HG03575 (cell line): ENCODE measurements around the gene CD9.
"Not testable (repeated sequence)": the region's sequence is repeated elsewhere in the genome, so short reads cannot be mapped to it uniquely, and the experiment has no call there.

Source experiments
- ATAC-seq: cut with Tn5 transposase; IDR thresholded peaks from one replicate; pipeline ENCODE4 v1.9.1; 2021; ENCODE audit not compliant: unreplicated experiment, insufficient number of reproducible peaks, low FRiP score; ENCODE audit errors: extremely low read depth

Gene CD9

GRCh38 chr12:6200256-6201212 is at the start of gene CD9:
Gene CD9 (plus strand): TSS chr12:6200400. CDS start chr12:6200500, 100 bp downstream.
- ATAC-seq, result no peak

GRCh38 chr12:6154730-6155459 is 45.3 kb upstream of the CD9 start:
- ATAC-seq, result no peak

GRCh38 chr12:6157482-6157881 is 42.7 kb upstream of the CD9 start:
- no peak for ATAC-seq

- ATAC-seq, result no peak
Measured at GRCh38 chr12:6158255-6158654, 41.9 kb upstream of the CD9 start.

- ATAC-seq, result no peak
Measured at GRCh38 chr12:6158749-6159148, 41.5 kb upstream of the CD9 start.

- not testable (repeated sequence) for ATAC-seq
Measured at GRCh38 chr12:6159166-6160011, 40.8 kb upstream of the CD9 start.

GRCh38 chr12:6160049-6160649 is 40.1 kb upstream of the CD9 start:
- not testable (repeated sequence) for ATAC-seq

GRCh38 chr12:6161124-6161882 is 38.9 kb upstream of the CD9 start:
- no peak for ATAC-seq

- ATAC-seq, result no peak
Measured at GRCh38 chr12:6163416-6164060, 36.7 kb upstream of the CD9 start.

GRCh38 chr12:6165395-6165794 is 34.8 kb upstream of the CD9 start:
- no peak for ATAC-seq

- ATAC-seq, result no peak
Measured at GRCh38 chr12:6166808-6167207, 33.4 kb upstream of the CD9 start.

GRCh38 chr12:6167327-6168280 is 32.6 kb upstream of the CD9 start:
- peak; percentile 64 for ATAC-seq

- ATAC-seq, result no peak
Measured at GRCh38 chr12:6171409-6172015, 28.7 kb upstream of the CD9 start.

- ATAC-seq, result no peak
Measured at GRCh38 chr12:6172086-6172485, 28.1 kb upstream of the CD9 start.

- no peak for ATAC-seq
Measured at GRCh38 chr12:6172862-6173261, 27.3 kb upstream of the CD9 start.

- no peak for ATAC-seq
Measured at GRCh38 chr12:6177642-6178358, 22.4 kb upstream of the CD9 start.
